OCI-M1 (cell line): Measurements from ENCODE around the gene RIC1.
A peak's percentile ranks its signal among the peaks of the same experiment; 100 is the strongest.
"Not testable (repeated sequence)": the region's sequence is repeated elsewhere in the genome, so short reads cannot be mapped to it uniquely, and the experiment has no call there.

Experiments
- DNase-seq: peaks from one replicate; lab custom pipeline; 2025; lab: John Stamatoyannopoulos, UW

Gene RIC1

DNA sequence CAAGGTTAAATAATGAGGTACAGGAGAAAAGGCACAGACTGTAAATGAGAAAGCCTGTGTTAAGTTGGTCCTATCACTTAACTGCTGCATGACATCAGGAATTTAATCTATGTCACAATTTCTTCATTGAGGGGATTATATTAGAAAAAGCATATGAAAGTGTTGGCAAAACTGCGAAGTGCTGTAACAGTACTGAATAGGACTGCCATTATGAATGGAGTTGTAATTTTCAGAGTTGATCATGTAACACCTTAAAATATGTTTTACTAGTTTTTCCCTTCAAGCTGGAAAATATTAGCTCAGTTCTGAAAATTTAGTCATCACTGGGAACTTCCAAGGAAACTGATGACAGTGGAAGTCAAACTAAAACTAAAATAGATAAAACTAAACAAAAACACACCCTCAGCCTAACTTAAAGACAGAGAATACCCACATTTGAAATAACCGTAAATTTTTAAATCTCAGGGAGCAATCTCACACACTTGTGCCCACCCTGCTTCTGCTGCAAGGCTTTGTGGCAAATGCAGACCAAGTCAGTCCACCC is 158.9 kb downstream of the RIC1 start:
- no peak for DNase-seq

DNA sequence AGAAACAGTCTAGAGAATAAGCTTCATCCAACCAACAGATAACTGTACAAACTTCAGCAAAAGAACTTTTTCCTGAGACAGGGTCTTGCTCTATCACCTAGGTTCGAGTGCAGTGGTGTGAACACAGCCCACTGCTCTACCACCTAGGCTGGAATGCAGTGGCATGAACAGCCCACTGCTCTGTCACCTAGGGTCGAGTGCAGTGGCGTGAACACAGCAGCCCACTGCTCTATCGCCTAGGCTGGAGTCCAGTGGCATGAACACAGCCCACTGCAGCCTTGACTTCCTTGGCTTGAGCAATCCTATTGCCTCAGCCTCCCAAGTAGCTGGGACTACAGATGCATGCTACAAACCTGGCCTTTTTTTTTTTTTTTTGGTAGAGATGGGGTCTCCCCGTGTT is 160.6 kb downstream of the RIC1 start:
- no peak for DNase-seq

DNA sequence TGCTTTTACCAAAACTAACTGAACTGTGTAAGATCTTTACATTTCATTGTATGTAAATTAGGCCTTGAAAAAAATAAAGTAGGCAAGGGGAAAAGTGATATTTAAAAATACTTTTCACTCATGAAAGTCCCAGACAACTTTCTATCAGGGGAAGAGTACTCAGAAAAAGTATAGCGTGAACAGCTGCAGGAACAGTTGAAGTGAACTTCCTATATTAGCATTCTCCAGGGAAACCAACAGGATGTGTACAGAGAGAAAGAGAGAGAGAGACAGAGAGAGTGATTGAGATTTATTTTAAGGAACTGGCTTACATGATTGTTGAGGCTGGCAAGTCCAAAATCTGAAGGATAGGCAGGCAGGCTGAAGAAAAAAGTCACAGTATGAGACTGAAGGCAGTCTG is 162.0 kb downstream of the RIC1 start:
- DNase-seq = no peak

DNA sequence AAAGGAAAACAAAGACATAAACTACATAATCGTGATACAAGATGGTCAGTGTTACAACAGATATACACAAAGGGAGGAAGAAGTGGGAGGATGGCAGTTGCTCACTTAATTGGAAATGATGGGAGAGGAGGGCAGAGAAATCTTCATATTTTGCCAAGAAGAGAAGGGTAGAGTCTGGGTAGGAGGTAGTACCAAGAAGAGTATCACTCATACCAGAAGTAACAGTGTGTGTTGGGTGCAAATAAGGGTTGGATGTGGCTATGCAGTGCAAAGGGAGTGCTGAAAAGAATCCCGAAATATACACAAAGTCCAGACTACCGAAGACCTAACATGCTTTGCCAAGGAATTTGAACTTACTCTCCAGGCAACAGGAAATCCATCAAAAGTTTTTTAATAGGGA is 163.0 kb downstream of the RIC1 start:
- DNase-seq = no peak

DNA sequence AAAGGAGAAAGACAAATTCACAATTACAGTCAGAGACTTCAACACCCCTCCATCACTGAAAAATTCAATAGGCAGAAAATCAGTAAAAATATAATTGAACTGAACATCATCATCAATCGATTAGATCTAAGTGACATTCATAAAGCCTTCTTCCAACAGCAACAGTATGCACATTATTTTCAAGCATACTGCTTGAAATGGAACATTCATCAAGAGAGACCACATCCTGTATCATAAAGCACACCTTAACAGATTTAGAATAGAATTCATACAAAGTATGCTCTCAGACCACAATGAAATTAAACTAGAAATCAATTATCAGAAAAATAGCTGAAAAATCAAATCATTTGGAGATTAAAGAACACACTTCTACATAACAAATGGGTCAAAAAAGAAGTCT is 164.9 kb downstream of the RIC1 start:
- no peak for DNase-seq

DNA sequence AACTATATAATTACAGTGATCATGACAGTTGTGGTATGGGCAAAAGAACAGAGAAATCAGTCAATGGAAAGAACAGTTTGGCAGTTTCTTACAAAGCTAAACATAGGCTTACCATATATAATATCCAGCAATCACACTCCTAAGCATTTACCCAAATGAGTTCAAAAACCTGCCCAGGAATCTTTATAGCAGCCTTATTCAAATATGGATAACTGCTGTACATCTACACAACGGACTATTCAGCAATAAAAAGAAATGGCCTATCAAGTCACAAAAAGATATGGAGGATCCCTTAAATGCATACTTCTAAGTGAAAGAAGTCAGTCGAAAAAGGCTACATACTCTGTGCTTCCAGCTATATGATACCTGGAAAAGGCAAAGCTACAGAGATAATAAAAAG is 167.4 kb downstream of the RIC1 start:
- DNase-seq = no peak

DNA sequence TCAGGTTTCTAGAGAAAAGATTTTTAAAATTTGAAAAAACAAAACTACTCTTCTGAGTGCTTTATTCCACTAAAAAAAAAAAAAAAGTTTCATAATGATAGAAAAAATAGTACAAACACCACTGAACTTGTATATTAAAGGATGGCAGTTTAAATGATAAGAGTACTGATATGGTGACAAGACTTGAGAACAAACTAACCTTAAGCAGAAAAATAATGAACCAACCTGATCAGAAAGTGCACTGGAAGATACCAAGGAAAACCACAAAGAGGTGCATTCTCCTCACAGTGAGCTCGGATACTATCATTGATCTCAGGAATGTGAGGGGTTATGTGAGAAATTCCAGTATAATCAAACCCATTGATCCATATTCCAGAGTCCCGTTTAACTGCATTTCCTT is 169.7 kb downstream of the RIC1 start:
- no peak for DNase-seq

DNA sequence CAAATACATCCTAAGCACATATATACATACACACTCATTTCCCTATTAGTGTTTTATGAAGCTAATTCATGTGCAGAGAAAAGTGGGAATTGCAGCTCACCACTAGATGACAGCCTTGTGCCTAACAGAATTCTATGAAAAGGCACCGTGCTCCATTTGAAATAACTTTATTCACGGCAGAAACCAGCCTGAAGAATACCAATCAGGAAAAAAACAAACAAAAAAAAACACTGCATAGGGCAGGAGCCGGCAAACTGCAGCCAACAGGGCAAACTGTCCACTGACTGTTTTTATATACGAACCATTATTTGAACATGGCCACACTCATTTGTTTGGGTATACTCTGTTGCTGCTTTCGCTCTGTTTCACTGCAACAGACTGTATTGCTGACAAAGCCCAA is 170.4 kb downstream of the RIC1 start:
- DNase-seq = peak; percentile 100

DNA sequence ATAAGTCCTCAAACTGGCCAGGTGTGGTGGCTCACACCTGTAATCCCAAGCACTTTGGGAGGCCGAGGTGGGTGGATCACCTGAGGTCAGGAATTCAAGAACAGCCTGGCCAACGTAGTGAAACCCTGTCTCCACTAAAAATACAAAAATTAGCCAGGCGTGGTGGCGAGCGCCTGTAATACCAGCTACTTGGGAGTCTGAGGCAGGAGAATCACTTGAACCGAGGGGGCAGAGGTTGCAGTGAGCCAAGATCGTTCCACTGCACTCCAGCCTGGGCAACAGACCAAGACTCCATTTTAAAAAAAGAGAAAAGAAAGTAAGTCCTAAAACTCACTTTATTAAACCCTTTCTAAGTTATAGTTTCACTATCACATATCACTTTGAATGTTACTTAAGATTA is 171.5 kb downstream of the RIC1 start:
- not testable (repeated sequence) for DNase-seq

DNA sequence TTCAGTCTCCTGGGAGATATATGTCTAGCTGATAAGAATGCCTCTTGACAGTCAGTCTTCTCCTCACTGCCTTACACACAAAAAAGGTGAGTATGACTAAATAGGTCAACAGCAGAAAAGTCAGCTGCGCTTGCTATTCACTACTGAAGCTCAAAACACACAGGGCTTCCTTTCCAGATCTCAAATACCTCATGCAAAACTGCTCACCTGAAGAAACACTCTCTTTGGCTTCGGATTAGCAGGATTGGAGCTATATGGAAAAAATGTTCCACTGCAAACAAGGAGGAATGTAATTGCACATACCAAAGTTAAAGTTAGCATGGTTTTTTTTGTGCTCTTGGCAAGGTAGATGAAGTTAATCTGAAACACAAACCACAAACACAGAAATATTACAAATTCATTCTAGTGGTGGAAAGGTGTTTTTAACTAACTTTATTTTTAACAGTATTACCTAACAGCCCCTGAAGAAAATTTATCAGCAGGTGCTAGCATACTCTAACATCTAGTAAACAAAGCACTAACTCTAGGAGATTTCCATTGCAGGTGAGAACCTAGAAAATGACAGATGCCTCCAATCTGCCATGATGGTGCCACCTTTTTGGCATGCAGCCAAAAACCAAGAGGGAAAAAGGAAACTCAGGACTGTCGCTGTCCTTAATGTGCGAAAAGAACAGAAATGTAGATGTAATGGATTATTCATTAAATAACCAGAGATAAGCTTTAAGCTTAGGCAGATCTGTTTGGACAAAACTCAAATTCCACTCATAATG is 172.2 kb downstream of the RIC1 start:
- no peak for DNase-seq

DNA sequence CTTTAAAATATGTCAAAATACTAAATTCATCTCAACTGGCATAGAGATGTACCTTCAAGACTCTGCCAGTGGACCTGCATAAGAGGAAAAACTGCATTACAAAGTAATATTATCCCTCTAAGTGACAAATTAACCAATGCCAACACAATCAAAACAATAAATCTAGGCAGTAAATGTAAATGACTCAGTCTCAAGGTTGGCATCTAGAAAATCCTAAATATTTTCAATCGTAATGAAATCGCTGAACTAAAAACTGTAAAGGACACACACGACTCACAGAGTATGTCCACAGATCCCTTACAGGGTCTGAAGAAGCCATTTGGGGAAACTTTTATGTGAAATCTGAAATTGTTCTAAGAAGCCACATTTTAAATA is 172.8 kb downstream of the RIC1 start:
- DNase-seq = no peak

DNA sequence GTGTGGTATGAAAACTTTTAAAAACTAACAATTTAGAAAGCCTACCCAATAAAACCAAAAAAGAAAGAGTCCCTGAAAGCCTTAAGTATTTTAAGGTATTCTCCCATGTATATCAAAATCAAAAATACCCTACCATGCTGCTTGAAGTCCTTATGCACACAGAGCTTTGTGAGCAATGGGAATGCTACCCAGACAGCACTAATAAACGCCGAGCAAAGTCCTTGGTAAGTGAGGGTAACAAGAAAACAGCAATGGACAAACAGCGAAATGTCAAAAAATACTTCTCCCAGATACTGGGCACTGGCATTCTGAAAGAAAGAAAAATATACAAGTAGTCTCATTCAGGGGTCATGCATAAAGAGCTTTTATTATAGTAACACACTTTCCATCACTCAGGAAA is 176.6 kb downstream of the RIC1 start:
- DNase-seq = no peak

DNA sequence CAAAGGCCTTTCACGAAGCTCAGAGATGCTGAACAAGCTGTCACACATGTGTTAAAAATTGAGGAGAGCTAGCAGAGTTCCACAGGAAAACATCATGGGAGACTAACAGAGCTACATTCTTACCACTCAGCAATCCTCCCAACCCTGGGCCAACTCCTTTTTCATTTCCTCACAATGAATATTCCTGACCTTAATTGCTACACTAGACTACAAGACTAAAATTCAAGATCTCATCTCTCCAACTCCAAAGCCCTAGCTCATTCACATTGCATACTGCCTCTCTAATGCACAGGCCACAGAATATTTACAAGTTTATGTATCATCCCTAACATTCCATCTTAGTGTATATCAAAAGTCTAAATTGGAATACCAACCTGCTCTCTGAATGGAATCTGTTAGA is 182.8 kb downstream of the RIC1 start:
- no peak for DNase-seq

DNA sequence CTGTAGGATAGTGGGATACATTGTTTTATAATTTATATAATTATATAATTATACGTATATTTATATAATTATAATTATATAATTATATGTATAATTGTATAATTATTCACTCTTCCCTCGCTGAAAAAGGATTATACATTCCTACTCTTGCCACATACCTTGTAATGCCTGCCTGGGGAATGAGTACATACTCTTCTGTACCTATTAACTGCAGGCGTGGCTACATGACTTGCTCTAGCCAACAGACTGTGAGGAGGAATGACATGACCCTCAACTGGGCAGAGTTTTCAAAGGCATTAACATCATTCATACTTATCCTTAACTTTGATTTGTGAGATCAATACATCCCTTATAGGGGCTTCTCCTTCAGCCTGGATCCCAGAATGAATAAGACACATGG is 184.9 kb downstream of the RIC1 start:
- DNase-seq = no peak

DNA sequence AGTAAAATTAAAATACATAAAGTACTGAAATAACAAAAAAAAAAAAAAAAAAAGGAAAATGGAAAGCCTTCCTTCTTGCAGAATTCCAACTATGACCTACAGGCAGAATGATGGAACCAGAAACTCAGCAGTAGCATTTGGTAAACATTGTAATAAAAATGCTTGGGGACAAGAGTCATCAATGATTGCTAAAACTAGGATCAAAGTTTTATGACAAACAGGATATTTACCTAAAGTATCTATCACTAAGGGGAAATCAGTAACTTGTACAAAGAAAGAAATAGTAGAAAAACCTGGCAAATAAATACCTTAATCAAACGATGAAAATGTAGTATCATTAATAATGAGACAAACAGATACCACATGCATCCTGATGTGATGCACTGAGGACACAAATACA is 186.6 kb downstream of the RIC1 start:
- DNase-seq = no peak

DNA sequence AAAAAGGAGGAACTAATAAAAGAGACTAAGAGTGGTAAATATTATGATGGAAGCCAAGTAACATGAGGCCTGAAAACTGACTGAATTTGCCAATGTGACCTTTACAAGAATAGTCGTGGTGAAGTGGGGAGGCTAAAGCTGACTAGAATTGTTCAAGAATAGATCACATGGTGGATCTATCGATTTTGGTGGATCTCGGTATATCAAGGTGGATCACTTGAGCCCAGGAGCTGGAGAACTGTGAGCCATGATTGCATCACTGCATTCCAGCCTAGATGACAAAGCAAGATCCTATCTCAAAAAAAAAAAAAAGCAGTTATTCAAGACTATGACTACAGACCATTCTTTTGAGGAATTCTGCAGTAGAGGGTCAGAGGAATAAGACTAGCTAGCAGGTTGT is 189.0 kb downstream of the RIC1 start:
- DNase-seq = peak; percentile 94

DNA sequence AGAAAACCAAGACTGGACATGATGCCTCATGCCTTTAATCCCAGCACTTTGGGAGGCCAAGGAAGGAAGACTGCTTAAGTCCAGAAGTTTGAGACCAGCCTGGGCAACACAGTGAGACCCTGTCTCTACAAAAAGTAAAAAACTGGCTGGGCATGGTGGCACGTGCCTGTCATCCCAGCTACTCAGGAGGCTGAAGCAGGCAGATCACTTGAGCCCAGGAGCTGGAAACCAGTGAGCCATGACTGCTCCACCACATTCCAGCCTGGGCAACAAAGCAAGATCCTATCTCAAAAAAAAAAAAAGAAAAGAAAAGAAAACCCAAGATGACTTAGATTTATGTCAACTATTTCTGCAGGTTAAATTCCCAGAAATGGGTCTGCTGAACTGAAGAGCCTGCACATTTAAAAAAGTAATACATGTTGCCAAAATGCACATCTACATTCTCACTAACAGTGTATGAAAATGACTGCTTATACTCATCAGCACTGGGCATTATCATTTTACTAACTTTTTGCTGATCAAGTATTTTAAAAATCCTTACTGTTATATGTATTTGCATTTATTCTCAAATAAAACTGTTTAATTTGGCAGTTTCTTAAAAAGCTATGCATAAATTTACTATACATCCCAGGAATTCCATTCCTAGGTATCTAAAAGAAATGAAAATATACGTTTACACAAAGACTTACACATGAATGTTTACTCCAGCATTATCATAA is 189.7 kb downstream of the RIC1 start:
- DNase-seq = no peak

DNA sequence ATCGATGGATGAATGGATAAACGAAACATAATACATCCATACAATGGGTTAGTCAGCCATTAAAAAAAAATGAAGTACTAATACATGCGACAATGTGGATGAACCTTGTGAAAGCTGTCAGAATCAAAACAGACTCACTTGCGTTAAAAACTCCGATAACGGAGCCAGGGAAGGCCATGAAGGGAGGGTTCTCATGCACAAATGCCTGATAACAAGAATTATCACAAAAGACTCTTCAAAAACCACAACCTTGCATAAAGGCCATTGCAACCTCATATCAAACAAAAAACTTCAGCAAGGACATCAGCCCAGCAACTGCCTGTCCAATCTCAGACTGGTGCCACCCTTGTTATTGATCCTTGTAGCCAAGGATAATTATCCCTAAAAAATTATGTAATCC is 190.3 kb downstream of the RIC1 start:
- DNase-seq = peak; percentile 98

DNA sequence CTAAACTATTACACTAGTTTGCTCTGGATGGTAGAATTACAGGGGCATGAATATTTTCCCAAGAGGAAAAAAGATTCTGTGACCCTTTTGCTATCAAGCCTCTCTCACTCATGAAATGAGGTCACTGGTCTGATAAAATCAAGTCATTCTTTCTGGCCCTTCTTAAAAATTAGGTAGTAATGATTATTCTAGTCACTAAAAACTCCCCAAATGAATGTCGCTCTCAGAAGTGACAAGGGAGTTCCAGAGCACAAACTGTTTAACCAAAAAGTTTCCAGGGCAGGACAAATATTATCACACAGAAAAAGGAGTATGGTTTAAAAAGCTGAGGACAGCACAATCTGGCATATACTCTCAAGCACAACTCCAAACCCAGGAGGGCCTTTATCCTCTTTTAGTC is 191.5 kb downstream of the RIC1 start:
- no peak for DNase-seq

DNA sequence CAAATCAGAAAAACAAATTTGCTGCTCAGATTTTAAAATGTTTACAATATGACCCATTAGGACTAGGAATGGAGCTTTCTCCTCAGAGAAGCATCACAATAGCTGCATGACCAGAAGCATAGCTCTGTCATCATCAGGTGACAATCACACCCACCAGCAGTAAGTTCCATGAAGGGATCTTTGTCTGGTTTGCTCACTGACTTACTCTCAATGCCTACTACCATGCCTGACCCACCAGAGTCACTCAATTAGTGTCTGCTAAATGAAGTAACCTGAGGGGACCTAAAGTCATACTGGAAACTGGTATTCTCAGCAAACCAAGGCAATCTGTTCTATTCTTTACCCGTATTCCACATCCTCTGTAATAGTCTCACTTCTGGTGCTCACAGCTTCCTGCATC is 196.3 kb downstream of the RIC1 start:
- no peak for DNase-seq
